ENCODE data around the gene PHYKPL.
A peak's percentile ranks its signal among the peaks of the same experiment; 100 is the strongest.

The PHYKPL gene

DNA sequence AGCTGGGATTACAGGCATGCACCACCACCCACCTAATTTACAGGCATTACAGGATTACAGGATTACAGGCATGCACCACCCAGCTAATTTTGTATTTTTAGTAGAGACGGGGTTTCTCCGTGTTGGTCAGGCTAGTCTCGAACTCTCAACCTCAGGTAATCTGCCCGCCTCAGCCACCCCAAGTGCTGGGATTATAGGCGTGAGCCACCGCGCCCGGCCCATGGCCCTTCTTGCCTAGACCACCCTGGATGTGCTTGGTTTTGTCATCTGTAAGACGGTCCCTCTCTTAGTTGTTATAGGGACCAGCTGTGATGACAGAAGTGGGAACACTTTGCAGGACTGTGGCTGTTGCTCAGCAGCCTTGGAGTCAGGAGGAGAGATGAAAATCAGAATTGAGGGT lies 3.5 kb upstream of the PHYKPL start:
- no peak for DNase-seq (ENCODE audit: low read depth in 2 of 2)
- no peak overlapping the region for H3K4me3 ChIP-seq (replicated peaks in 1 of 2; ENCODE audit: low read depth in 2 of 2, low read length in 2 of 2)
- TF ChIP-seq, protein P1, sequence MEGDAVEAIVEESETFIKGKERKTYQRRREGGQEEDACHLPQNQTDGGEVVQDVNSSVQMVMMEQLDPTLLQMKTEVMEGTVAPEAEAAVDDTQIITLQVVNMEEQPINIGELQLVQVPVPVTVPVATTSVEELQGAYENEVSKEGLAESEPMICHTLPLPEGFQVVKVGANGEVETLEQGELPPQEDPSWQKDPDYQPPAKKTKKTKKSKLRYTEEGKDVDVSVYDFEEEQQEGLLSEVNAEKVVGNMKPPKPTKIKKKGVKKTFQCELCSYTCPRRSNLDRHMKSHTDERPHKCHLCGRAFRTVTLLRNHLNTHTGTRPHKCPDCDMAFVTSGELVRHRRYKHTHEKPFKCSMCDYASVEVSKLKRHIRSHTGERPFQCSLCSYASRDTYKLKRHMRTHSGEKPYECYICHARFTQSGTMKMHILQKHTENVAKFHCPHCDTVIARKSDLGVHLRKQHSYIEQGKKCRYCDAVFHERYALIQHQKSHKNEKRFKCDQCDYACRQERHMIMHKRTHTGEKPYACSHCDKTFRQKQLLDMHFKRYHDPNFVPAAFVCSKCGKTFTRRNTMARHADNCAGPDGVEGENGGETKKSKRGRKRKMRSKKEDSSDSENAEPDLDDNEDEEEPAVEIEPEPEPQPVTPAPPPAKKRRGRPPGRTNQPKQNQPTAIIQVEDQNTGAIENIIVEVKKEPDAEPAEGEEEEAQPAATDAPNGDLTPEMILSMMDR (IDR thresholded peaks at IDR 0.05; ENCODE audit: low read depth, low read length) = no peak

DNA sequence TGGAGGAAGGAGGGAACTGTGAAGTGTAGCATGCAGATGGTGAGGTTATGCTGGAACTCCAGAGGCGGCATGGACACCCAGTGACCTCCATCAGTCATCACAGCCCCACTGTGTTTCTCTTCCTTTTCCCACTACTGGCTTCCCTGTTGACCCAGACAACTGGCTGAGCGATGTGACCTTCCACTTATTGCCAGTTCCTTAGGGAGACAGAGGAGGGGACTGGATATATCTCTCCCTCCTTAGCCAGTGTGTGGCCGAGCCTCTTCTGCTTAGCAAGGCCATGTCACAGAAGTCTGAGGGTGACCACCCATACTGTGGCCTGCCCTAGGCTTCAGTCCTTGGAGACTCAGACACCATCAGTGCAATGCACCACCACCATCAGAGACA lies 3.0 kb upstream of the PHYKPL start:
- no peak overlapping the region for H3K4me3 ChIP-seq (replicated peaks in 1 of 2; ENCODE audit: low read depth in 2 of 2, low read length in 2 of 2)

DNA sequence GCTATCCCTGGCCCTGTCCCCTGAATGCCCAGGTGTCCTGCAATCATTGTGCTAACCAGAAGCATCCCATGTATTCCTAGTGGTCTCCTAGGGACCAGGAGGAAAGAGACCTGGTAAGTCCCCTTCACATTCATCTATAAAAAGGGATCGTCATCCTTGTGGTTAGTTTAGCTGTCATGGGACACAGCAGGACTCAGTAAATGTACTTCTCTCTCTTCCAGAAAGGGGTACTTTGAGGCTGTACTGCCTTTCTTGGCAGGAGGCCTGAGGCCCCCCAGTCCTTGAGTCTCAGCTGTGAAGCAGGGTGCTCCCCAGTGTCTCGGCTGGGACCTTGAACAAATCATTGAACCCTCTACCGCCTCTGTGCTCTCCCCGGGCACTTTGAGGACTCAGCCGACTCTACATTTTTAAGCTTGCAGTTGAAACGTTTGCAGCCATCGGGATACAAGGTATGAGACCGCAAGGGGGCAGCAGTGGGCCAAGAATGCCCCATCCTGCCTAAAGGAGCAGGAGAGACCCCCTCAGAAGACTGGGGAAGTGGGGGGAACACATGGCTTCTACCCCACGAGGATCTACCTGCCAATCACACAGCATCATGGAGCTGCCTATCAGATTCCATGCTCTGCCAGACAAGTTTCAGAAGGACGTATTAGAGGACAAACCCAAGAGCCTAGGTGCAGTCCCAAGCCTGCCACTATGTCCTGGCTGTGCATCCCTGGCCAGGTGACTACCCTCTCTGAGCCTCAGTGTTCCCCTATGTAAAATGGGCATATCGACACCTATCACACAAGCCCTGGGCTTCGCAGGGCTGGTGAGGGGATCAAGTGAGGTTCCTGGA lies 2.4 kb upstream of the PHYKPL start:
- no peak overlapping the region for H3K4me3 ChIP-seq (replicated peaks in 1 of 2; ENCODE audit: low read depth in 2 of 2, low read length in 2 of 2)
- DNase-seq (ENCODE audit: low read depth in 2 of 2) = peak; percentile 68 to 69
- TF ChIP-seq, protein P1 (IDR thresholded peaks at IDR 0.05; ENCODE audit: low read depth, low read length) = peak; percentile 79

More for the DNA sequence above, 3.0 kb upstream of the PHYKPL start:
- TF ChIP-seq, protein P1 (IDR thresholded peaks at IDR 0.05; ENCODE audit: low read depth, low read length) = no peak
- DNase-seq (ENCODE audit: low read depth in 2 of 2) = no peak

DNA sequence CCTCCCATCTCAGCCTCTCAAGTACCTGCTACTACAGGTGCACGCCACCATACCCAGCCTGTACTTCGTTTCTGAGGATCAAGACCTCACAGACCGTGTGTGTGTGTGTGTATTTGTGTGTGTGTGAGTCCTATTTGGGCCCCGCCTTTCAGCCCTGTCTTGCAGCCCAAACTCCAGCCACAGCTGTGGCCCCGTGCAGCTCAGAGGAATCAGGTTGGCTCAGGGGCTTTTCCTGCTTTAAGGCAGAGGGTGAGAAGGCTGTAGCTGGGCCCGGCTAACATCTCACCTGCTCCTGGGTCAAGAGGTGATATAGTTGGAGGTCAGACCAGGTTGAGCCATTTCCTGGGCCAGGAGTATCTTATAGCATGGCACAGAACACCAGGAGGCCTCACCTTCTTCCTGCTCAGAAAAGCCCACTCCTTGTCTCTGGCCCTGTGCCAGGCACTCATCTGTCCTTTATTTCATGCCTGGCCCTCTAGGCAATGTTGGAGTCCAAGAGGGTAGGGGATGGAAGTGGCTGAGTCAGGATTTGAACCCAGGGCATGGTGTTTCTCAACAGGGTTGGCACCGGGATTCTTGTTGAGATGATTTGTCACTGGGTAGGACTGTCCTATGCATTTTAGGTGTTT lies 1.6 kb upstream of the PHYKPL start:
- DNase-seq (ENCODE audit: low read depth in 2 of 2) = no peak
- no peak overlapping the region for H3K4me3 ChIP-seq (replicated peaks in 1 of 2; ENCODE audit: low read depth in 2 of 2, low read length in 2 of 2)
- TF ChIP-seq, protein P1 (IDR thresholded peaks at IDR 0.05; ENCODE audit: low read depth, low read length) = no peak

DNA sequence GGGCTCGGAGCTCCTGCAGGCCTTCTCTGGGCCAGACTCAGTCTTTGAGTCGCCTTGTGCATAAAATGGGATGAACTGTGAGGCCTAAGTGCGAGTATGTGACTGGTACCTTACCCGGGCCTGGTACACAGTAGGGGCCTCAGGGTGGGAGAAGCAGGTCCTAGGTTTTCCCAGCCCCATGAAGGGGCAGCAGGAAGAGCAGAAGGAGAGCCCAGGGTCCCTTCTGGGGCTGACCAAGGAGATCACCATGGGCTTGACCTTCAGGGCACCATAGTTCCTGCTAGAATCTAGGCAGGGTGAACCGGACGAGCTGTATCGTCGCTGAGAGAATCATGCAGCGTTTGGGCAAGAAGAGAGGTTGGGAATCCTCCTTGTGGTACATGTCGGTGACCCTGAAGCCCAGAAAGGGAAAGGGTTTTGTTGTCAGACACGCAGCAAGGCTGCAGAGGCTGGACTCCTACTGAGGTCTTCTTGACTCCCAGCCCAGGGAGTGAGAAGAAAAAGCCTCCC lies 373 bp upstream of the PHYKPL start:
- H3K4me3 ChIP-seq (replicated peaks in 1 of 2; ENCODE audit: low read depth in 2 of 2, low read length in 2 of 2) = peak overlapping the region; percentile 84 to 88
- DNase-seq (ENCODE audit: low read depth in 2 of 2) = no peak
- TF ChIP-seq, protein P1 (IDR thresholded peaks at IDR 0.05; ENCODE audit: low read depth, low read length) = no peak

DNA sequence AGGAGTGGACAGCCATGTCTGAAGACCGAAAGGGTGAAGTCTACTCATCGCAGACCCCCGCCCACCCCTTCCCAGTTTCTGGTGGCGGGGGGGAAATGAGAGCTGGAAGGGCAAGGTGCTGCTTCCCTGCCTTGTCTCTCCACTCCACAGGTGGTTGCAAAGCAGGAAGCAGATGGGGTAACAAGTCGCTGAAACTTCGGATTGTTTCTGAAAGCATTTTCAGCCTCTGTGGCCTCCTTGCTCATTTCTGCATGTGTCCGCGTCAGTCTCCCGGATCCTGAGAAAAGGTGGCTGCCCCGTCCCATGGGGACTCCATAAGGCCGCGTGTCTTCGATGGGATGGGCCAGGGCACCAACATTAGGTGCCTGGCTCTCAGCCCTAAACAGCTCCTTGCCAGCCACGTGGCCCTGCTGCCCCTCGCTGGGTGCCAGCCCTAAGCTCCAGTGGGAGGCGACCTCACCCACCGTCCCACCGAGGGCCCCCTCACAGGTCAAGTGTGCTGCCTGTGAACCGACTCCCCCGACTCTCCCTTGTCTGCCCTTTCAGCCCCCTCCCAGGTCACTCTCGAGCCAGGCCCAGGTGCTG lies 971 bp downstream of the PHYKPL start:
- H3K4me3 ChIP-seq (replicated peaks in 1 of 2; ENCODE audit: low read depth in 2 of 2, low read length in 2 of 2) = peak overlapping the region; percentile 84 to 88
- TF ChIP-seq, protein P1 (IDR thresholded peaks at IDR 0.05; ENCODE audit: low read depth, low read length) = no peak
- no peak for DNase-seq (ENCODE audit: low read depth in 2 of 2)
